Gastrocnemius medialis (tissue), 4 donors: ENCODE measurements around the gene LAMC2. TPM values are rescaled to one million over a fixed set of nuclear protein-coding genes. Genes with fewer than 3 reads are reported as not detected.

Experiments used
- ATAC-seq, 2 donors: fragments of 150-250 bp; one replicate each; pipeline ENCODE4 v1.9.1; 2016
- DNase-seq, 2 donors: peaks; one replicate each; pipeline ENCODE4 v3.0.0-alpha.2; 2019
- H3K27ac ChIP-seq, 4 donors: fragments of 200-600 bp; sonication (generic); 1 replicate in 1 of 4; 2 replicates in 3 of 4; pipeline ENCODE4 v1.5.1; 2016 to 2018; ENCODE audit warnings: mild to moderate bottlenecking in 2 of 4, moderate library complexity in 1 of 4
- H3K27me3 ChIP-seq, 3 donors: fragments of 200-600 bp; sonication (generic) in 2 of 3; 1 replicate in 1 of 3; 2 replicates in 2 of 3; pipeline versions ENCODE4 v1.5.1 to v1.6.0; 2016 to 2019; ENCODE audit warnings: mild to moderate bottlenecking in 1 of 3, moderate library complexity in 1 of 3
- H3K36me3 ChIP-seq, 2 donors: fragments of 200-600 bp; sonication (generic) in 1 of 2; one replicate each; pipeline ENCODE4 v1.5.1; 2017 to 2018
- H3K4me1 ChIP-seq, 2 donors: fragments of 200-600 bp; sonication (generic) in 1 of 2; one replicate each; pipeline ENCODE4 v1.5.1; 2016 to 2017; ENCODE audit warnings: mild to moderate bottlenecking in 2 of 2
- H3K4me3 ChIP-seq, 4 donors: fragments of 200-600 bp; sonication (generic) in 3 of 4; 1 replicate in 1 of 4; 2 replicates in 3 of 4; pipeline ENCODE4 v1.5.1; 2016 to 2019; ENCODE audit warnings: mild to moderate bottlenecking in 2 of 4
- H3K9me3 ChIP-seq, 3 donors: fragments of 200-600 bp; sonication (generic) in 2 of 3; 1 replicate in 1 of 3; 2 replicates in 2 of 3; pipeline ENCODE4 v1.5.1; 2016 to 2019
- POLR2A ChIP-seq, 2 donors: fragments of 450-650 bp; IDR thresholded peaks; one replicate each; pipeline ENCODE4 v1.6.1; 2017; ENCODE audit warnings: antibody characterized with exemption in 2 of 2, mild to moderate bottlenecking in 2 of 2, moderate library complexity in 2 of 2
- in situ Hi-C, 4 donors: fragments of 200-750 bp; cut with MboI; loops; one replicate each; pipeline versions ENCODE4 v1.15.0 to v1.8.0; 2017; ENCODE audit warnings: low sequenced_read_pairs in 4 of 4
- intact Hi-C: fragments of 100-400 bp; cut with DNase I; formaldehyde crosslinking; loops from one replicate; pipeline ENCODE4 v1.15.1; 2023; ENCODE audit warnings: low total_unique reads
- total RNA-seq, 4 donors: library from RNA; depleted of rRNA; stranded (reverse); fragments of >200 nt; gene quantifications; one replicate each; pipeline versions ENCODE4 v1.1.0 to v1.2.3, GENCODE V29; 2016
- TF ChIP-seq, protein P1 (sequence below), 5 experiments: fragments of 450-650 bp in 3 of 5; fragments of 200-600 bp in 2 of 5; sonication (generic) in 2 of 5; IDR thresholded peaks in 4 of 5; conservative IDR thresholded peaks in 1 of 5; 1 replicate in 4 of 5; 2 replicates in 1 of 5; pipeline ENCODE4 v1.5.1; 2016 to 2019; ENCODE audit warnings: antibody characterized with exemption in 5 of 5, mild to moderate bottlenecking in 3 of 5, moderate library complexity in 3 of 5

LAMC2 gene
- total RNA-seq, 4 donors from 2014 or later = 0.78 to 1.8 (median 1.4) TPM

DNA sequence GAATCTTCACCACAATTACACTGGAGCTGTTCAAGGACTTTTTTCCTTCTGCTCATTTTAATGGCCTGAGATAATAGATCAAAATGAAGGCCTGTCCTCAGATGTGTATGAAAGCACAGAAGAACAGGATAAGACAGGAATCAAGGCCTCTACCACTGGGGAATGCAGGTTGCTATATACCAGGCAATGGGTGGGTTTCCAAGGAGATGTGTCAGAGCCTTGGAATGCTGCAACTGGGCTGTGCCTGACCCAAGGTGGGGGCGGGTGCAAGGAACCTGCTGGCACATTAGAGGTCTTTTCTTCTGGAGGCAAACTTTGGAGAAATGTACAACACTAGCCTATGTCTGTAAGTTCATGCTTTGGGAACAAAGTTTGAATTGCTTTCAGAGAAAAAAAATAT is 21.7 kb upstream of the LAMC2 start:
- Histone ChIP-seq H3K36me3 (no peaks in the 10 kb centered on the region), H3K27me3 (no peaks in the 10 kb centered on the region), H3K4me3 (no peak overlapping the region), H3K4me1 (no peaks in the 10 kb centered on the region), H3K9me3 (no peaks in the 10 kb centered on the region), H3K27ac (no peak overlapping the region)
- DNase-seq (no peak), ATAC-seq (no peak)
- in situ Hi-C loops (no loop called here), intact Hi-C loops (no loop called here)
- TF ChIP-seq, protein P1, sequence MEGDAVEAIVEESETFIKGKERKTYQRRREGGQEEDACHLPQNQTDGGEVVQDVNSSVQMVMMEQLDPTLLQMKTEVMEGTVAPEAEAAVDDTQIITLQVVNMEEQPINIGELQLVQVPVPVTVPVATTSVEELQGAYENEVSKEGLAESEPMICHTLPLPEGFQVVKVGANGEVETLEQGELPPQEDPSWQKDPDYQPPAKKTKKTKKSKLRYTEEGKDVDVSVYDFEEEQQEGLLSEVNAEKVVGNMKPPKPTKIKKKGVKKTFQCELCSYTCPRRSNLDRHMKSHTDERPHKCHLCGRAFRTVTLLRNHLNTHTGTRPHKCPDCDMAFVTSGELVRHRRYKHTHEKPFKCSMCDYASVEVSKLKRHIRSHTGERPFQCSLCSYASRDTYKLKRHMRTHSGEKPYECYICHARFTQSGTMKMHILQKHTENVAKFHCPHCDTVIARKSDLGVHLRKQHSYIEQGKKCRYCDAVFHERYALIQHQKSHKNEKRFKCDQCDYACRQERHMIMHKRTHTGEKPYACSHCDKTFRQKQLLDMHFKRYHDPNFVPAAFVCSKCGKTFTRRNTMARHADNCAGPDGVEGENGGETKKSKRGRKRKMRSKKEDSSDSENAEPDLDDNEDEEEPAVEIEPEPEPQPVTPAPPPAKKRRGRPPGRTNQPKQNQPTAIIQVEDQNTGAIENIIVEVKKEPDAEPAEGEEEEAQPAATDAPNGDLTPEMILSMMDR (IDR thresholded peaks at IDR 0.05 in 4 of 5, conservative IDR thresholded peaks at IDR 0.05 in 1 of 5) = no peak
- no peak for TF ChIP-seq POLR2A (IDR thresholded peaks at IDR 0.05)

DNA sequence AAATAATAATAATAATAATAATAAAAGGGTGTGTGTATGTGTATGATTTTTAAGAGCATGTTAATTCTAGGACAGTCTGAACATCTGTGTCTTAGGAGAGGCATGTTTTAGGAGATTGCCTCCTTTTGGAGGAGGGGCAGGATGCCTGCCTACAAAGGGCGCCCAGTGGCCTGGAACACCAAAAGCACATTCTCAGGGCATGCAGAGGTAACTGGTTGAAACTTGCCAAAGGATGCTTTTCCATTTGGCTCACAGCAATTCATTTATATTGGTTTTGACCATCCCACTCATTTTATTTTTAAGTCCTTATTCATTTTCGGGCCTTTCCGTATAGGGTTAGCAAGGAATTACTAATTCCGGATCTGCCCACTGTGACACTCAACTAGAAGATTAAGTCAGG is 21.1 kb upstream of the LAMC2 start:
- in situ Hi-C loops = no loop called here
- intact Hi-C loops = no loop called here

DNA sequence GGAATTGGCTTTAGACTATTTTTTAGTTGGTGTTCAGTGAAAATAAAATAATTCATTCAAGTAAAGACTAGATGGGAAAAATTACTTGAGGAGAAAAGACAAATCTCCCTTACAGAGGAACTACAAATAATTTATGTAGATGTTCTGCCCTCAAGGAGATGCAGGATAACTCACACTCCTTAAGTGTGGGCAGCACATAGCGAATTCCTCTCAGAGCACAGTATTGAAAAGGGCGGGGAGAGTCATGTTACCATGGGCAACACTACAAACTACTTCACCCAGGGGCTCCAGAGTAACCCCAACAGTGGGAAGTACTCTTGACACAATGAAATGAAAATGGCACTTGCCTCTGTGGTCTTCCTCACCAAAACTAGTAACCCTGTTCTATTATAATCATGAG is 20.6 kb upstream of the LAMC2 start:
- H3K27me3 ChIP-seq = no peaks in the 10 kb centered on the region
- in situ Hi-C loops = no loop called here
- intact Hi-C loops = no loop called here
- H3K36me3 ChIP-seq = no peaks in the 10 kb centered on the region
- H3K9me3 ChIP-seq = no peaks in the 10 kb centered on the region
- no peak for DNase-seq
- no peak overlapping the region for H3K27ac ChIP-seq
- TF ChIP-seq, protein P1 (IDR thresholded peaks at IDR 0.05 in 4 of 5, conservative IDR thresholded peaks at IDR 0.05 in 1 of 5) = no peak
- no peak for TF ChIP-seq POLR2A (IDR thresholded peaks at IDR 0.05)
- no peak for ATAC-seq
- H3K4me3 ChIP-seq = no peak overlapping the region
- H3K4me1 ChIP-seq = no peaks in the 10 kb centered on the region

More for the DNA sequence above, 21.1 kb upstream of the LAMC2 start:
- DNase-seq (no peak), ATAC-seq (no peak)
- Histone ChIP-seq H3K9me3 (no peaks in the 10 kb centered on the region), H3K4me3 (no peak overlapping the region), H3K4me1 (no peaks in the 10 kb centered on the region), H3K36me3 (no peaks in the 10 kb centered on the region), H3K27me3 (no peaks in the 10 kb centered on the region), H3K27ac (no peak overlapping the region)
- TF ChIP-seq POLR2A (IDR thresholded peaks at IDR 0.05) = no peak
- TF ChIP-seq, protein P1 (IDR thresholded peaks at IDR 0.05 in 4 of 5, conservative IDR thresholded peaks at IDR 0.05 in 1 of 5) = no peak

DNA sequence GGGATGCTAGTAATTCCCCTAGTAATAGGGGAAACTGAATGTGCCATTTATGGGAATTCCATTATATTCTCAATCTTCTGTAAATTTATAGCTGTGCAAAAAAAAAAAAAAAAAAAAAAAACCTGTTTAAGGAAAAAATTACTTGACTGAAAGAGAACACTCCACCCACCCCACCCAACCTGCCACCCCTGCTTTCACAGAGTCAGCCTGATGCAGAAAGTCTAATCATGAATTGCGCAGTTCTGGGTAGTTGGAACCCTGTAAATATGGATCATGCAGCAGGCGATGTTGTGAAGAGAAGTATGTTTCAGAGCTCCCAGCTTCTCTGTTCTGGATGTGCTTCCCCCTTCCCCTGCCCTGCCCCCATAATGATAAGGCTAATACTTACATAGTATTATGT is 19.6 kb upstream of the LAMC2 start:
- H3K27ac ChIP-seq = no peak overlapping the region
- in situ Hi-C loops = no loop called here
- no peak overlapping the region for H3K4me3 ChIP-seq
- H3K9me3 ChIP-seq = no peaks in the 10 kb centered on the region
- no peak for DNase-seq
- no peaks in the 10 kb centered on the region for H3K36me3 ChIP-seq
- intact Hi-C loops = no loop called here
- H3K27me3 ChIP-seq = no peaks in the 10 kb centered on the region
- H3K4me1 ChIP-seq = no peaks in the 10 kb centered on the region
- TF ChIP-seq, protein P1 (IDR thresholded peaks at IDR 0.05 in 4 of 5, conservative IDR thresholded peaks at IDR 0.05 in 1 of 5) = no peak
- no peak for TF ChIP-seq POLR2A (IDR thresholded peaks at IDR 0.05)
- no peak for ATAC-seq

DNA sequence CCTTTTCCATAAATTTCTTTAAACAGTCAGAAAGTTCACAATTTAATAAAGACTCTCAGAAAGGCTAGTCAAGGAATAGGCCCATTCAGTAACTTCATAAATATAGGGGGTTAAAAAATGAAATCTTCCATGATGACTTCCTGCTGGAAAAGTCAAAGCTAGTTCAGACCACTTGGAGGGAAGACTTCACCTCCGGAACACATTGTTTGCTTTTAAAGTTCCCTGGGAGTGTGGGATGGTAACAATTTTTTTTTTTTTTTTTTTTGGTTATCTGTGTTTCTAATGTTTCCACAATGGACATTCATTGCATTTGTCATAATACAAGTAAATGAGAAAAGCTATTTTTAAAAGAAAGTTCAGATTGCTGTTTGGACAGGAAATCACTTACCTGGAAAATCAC is 18.4 kb upstream of the LAMC2 start:
- intact Hi-C loops (no loop called here), in situ Hi-C loops (no loop called here)
- ATAC-seq = no peak
- TF ChIP-seq POLR2A (IDR thresholded peaks at IDR 0.05) = no peak
- TF ChIP-seq, protein P1 (IDR thresholded peaks at IDR 0.05 in 4 of 5, conservative IDR thresholded peaks at IDR 0.05 in 1 of 5) = no peak
- Histone ChIP-seq H3K4me3 (no peak overlapping the region), H3K36me3 (no peaks in the 10 kb centered on the region), H3K27ac (no peak overlapping the region), H3K27me3 (no peaks in the 10 kb centered on the region), H3K9me3 (no peaks in the 10 kb centered on the region), H3K4me1 (no peaks in the 10 kb centered on the region)
- no peak for DNase-seq
